ENCODE results near the gene CCDC30. TPM values are rescaled to one million over a fixed set of nuclear protein-coding genes. Genes with fewer than 3 reads are reported as not detected.

The CCDC30 gene
- 1 to 10 TPM; 3.0 to 4.9 TPM for total RNA-seq

DNA sequence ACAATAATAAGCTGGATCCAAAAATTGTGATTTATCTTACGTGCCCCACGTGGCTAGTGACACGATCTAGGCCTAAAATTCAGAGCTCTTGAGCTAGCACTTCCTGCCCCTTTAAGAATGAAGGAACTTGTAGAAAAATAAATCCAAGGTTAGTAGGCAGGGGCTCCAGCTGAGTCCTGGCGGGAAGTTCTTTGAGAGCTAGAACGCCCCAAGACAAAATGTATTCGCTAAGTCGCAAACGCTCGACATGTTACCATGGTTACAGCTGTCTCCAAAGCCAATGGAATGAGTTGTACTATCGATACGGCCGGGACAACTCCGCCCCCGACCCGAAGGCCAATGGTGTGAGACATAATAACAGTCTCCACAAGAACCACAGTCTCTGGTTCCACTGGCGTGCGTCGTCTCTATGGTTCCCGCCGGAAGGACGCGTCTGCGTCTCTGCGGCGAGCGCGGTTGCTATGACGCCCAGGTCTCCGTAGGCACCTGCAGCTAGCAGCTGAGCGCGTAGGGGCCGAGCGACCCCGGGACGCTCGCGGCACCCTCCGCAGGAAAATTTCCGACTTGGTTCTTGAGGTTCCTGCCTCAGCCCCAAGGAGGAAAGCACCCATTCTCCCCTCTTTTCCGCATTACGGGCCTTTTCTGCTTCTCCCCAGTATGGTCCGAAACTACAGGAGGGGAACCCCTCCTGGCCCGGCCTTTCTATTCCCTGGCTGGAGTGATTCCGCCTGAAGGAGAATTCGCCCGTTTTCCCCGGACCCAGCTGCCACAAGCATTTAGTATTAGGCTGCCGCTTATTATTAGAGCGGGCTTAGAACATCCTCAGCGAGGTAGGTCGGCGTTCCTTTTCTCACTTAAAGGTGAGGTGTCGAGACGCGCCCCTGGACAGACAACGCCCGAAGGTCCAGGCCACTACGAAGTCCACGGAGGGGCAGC, at the start of gene CCDC30:
Gene CCDC30 (plus strand): TSS at position 459 of the 936 bp plus-strand sequence. CDS start 17,266 bp downstream, outside the sequence.
- H3K9me3 ChIP-seq = no peaks in the 10 kb centered on the region
- H3K4me3 ChIP-seq = peak within 1 kb of the TSS; percentile 81
- H3K27me3 ChIP-seq (replicated peaks; ENCODE audit: insufficient read depth) = no peaks in the 10 kb centered on the region
- peak; percentile 98 for ATAC-seq (ENCODE audit: insufficient number of reproducible peaks, low FRiP score, low read depth)
- H3K36me3 ChIP-seq = peaks cover 2% of the 10 kb centered on the region
- peak within 1 kb of the TSS in 1 of 2 donors; percentile 32 for H3K27ac ChIP-seq
- peak; percentile 96 for DNase-seq (ENCODE audit: low spot score)
- TF ChIP-seq, protein P1, sequence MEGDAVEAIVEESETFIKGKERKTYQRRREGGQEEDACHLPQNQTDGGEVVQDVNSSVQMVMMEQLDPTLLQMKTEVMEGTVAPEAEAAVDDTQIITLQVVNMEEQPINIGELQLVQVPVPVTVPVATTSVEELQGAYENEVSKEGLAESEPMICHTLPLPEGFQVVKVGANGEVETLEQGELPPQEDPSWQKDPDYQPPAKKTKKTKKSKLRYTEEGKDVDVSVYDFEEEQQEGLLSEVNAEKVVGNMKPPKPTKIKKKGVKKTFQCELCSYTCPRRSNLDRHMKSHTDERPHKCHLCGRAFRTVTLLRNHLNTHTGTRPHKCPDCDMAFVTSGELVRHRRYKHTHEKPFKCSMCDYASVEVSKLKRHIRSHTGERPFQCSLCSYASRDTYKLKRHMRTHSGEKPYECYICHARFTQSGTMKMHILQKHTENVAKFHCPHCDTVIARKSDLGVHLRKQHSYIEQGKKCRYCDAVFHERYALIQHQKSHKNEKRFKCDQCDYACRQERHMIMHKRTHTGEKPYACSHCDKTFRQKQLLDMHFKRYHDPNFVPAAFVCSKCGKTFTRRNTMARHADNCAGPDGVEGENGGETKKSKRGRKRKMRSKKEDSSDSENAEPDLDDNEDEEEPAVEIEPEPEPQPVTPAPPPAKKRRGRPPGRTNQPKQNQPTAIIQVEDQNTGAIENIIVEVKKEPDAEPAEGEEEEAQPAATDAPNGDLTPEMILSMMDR (IDR thresholded peaks at IDR 0.05) = no peak
- peaks cover 0 to 14% of the 10 kb centered on the region in 2 donors for H3K4me1 ChIP-seq (ENCODE audit: control insufficient read depth in 1 of 2, low read depth in 2 of 2)

DNA sequence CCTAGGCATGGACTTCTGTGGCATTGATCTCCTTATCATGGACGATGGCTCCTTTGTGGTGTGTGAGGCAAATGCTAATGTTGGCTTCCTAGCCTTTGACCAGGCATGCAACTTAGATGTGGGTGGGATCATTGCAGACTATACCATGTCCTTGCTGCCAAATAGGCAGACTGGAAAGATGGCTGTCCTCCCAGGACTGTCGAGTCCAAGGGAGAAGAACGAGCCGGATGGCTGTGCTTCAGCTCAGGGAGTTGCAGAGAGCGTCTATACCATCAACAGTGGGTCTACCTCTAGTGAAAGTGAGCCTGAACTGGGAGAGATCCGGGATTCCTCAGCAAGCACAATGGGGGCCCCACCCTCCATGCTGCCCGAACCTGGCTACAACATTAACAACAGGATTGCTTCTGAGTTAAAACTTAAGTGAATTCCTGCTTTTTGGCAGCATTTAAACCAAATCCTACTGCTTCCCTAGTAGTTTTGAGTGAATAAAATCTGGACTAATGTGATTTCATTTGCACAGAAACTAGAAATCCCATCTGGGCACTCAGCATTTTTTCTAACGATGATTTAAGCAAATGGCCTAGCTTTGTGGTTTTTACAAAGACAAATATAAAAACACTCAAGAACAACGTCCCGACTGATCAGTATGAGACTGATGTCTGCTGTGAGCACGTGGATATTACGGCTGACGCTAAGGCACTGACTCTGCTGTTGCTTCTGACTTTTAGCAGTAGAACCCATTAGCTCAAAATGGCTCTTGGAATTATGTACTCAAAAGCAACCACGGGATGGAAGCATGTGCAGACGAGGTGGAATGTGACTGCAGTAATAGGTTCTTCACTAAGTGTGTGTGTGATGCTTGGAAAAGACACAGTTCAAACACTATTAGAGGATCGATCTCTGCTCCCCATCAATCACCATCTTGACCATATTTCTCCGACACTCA, 48.3 kb upstream of the CCDC30 start:
- Histone ChIP-seq H3K27me3 (replicated peaks; ENCODE audit: insufficient read depth) (no peaks in the 10 kb centered on the region), H3K36me3 (no peaks in the 10 kb centered on the region), H3K4me3 (no peak overlapping the region), H3K27ac (no peak overlapping the region), H3K9me3 (no peaks in the 10 kb centered on the region), H3K4me1 (ENCODE audit: control insufficient read depth in 1 of 2, low read depth in 2 of 2) (no peaks in the 10 kb centered on the region)
- DNase-seq (ENCODE audit: low spot score) (no peak), ATAC-seq (ENCODE audit: insufficient number of reproducible peaks, low FRiP score, low read depth) (no peak)
- TF ChIP-seq, protein P1 (IDR thresholded peaks at IDR 0.05) = no peak

DNA sequence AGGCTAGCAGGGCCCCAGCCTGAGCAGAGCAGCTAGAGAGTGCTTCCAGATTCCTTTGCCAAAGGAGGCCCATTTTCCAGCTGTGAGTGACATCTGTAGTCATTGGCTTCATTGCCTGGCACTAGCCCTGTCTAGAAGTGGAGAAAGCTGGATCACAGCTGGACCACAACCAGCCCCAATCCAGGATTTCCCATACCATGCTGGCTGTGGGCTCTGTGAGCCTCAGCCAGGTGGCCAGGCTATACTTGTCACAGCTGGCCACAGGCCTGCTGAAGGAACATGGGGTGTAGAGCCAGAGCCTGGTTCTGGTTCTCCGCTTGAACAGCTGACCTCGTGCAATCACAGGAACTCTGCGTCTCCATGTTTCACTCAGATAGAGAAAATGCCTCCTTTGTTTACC, 45.9 kb upstream of the CCDC30 start:
- TF ChIP-seq, protein P1 (IDR thresholded peaks at IDR 0.05) = no peak
- no peaks in the 10 kb centered on the region for H3K4me1 ChIP-seq (ENCODE audit: control insufficient read depth in 1 of 2, low read depth in 2 of 2)
- no peaks in the 10 kb centered on the region for H3K9me3 ChIP-seq
- ATAC-seq (ENCODE audit: insufficient number of reproducible peaks, low FRiP score, low read depth) (no peak), DNase-seq (ENCODE audit: low spot score) (no peak)
- no peaks in the 10 kb centered on the region for H3K27me3 ChIP-seq (replicated peaks; ENCODE audit: insufficient read depth)
- no peak overlapping the region for H3K4me3 ChIP-seq
- no peak overlapping the region for H3K27ac ChIP-seq
- no peaks in the 10 kb centered on the region for H3K36me3 ChIP-seq

DNA sequence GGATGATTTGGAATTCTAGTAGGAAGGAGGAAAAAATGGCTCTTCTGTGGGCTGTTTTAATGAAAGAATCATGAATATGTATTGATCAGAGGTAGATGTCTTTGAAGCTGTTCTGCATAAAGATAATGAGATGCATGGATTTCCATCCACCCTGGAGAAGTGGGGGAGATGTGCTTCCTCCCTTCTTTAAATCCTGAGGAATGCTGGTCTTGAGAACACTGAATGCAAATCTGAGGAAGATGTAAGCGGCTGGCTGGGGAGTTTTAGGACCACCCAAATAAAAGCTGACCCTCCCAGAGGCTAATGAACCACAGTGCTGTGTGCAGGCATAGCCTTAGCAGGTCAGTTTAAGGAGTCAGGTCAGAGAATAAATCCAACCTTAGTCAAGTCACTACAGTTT, 44.6 kb upstream of the CCDC30 start:
- no peak overlapping the region for H3K4me3 ChIP-seq
- ATAC-seq (ENCODE audit: insufficient number of reproducible peaks, low FRiP score, low read depth) (no peak), DNase-seq (ENCODE audit: low spot score) (no peak)
- no peak overlapping the region for H3K27ac ChIP-seq
- no peaks in the 10 kb centered on the region for H3K36me3 ChIP-seq
- H3K4me1 ChIP-seq (ENCODE audit: control insufficient read depth in 1 of 2, low read depth in 2 of 2) = no peaks in the 10 kb centered on the region
- no peaks in the 10 kb centered on the region for H3K27me3 ChIP-seq (replicated peaks; ENCODE audit: insufficient read depth)
- no peaks in the 10 kb centered on the region for H3K9me3 ChIP-seq
- TF ChIP-seq, protein P1 (IDR thresholded peaks at IDR 0.05) = no peak
